Testis (tissue), 3 donors: ENCODE results near the gene ADM5. TPM values are rescaled to one million over a fixed set of nuclear protein-coding genes. Genes with fewer than 3 reads are reported as not detected.

ENCODE experiments used
- DNase-seq: peaks from one replicate; pipeline ENCODE4 v3.0.0-alpha.2; 2019
- H3K27ac ChIP-seq, 2 donors: fragments of 200-600 bp; sonication (generic); one replicate each; pipeline ENCODE4 v1.5.1; 2019
- H3K27me3 ChIP-seq: fragments of 200-600 bp; sonication (generic); one replicate; pipeline ENCODE4 v1.5.1; 2019
- H3K36me3 ChIP-seq: fragments of 200-600 bp; sonication (generic); one replicate; pipeline ENCODE4 v1.5.1; 2017; ENCODE audit warnings: low read depth; ENCODE audit errors: missing control alignments
- H3K4me1 ChIP-seq: fragments of 200-600 bp; sonication (generic); one replicate; pipeline ENCODE4 v1.5.1; 2019
- H3K4me3 ChIP-seq, 2 donors: fragments of 200-600 bp; sonication (generic); one replicate each; pipeline ENCODE4 v1.5.1; 2017 to 2019
- H3K9me3 ChIP-seq: fragments of 200-600 bp; sonication (generic); one replicate; pipeline ENCODE4 v1.5.1; 2017
- CTCF ChIP-seq, 3 experiments: fragments of 450-650 bp in 2 of 3; fragments of 200-600 bp in 1 of 3; sonication (generic) in 1 of 3; IDR thresholded peaks; one replicate each; pipeline ENCODE4 v1.5.1; 2016 to 2019; ENCODE audit warnings: antibody characterized with exemption in 3 of 3, mild to moderate bottlenecking in 2 of 3, moderate library complexity in 1 of 3
- POLR2A ChIP-seq: fragments of 450-650 bp; IDR thresholded peaks from one replicate; pipeline ENCODE4 v1.6.1; 2017; ENCODE audit warnings: antibody characterized with exemption, mild to moderate bottlenecking, moderate library complexity
- WGBS, 2 donors: methylation state at CpG; one replicate each; pipeline ENCODE4 v1.1.5; 2018; 5-methylcytosine and 5-hydroxymethylcytosine counted together
- intact Hi-C: fragments of 100-400 bp; cut with DNase I; formaldehyde crosslinking; loops from one replicate; pipeline ENCODE4 v1.15.1; 2023; ENCODE audit warnings: low total_unique reads
- polyA plus RNA-seq: library from polyadenylated mRNA; stranded (reverse); fragments of 350-450 nt; fragmentation: Illumina TruSeq; extraction: RNeasy Lipid Tissue Mini Kit (QIAGEN cat#74804); gene quantifications from one replicate; pipeline ENCODE4 v1.2.3, GENCODE V29; 2014; ENCODE audit warnings: low read depth, low replicate concordance; ENCODE audit not compliant: insufficient read depth
- total RNA-seq, 2 donors: library from RNA; depleted of rRNA; stranded (reverse); fragments of >200 nt; gene quantifications; one replicate each; pipeline ENCODE4 v1.2.3, GENCODE V29; 2016

Gene ADM5
- total and polyA plus RNA-seq, 3 donors from 2014 or later, result 2.2 to 5.0 (median 2.9) TPM

- TF ChIP-seq CTCF (IDR thresholded peaks at IDR 0.05) (no peak), POLR2A (no peak)
- Histone ChIP-seq H3K36me3 (no peaks in the 10 kb centered on the region), H3K27ac (no peak overlapping the region), H3K4me1 (peaks cover 8% of the 10 kb centered on the region), H3K4me3 (peak overlapping the region in 1 of 2 donors; percentile 26), H3K27me3 (no peaks in the 10 kb centered on the region), H3K9me3 (no peaks in the 10 kb centered on the region)
- intact Hi-C loops, result no loop called here
- DNase-seq, result no peak
- WGBS, 2 donors, result 84 to 94% methylated on average over 78 to 89 of the region's 110 CpGs
Observed at GRCh38 chr19:49651820-49652550, 37.4 kb upstream of the ADM5 start.

- H3K36me3 ChIP-seq, result no peaks in the 10 kb centered on the region
- no peaks in the 10 kb centered on the region for H3K27me3 ChIP-seq
- no peak for DNase-seq
- no peak overlapping the region for H3K27ac ChIP-seq
- H3K4me3 ChIP-seq, result peak overlapping the region in 1 of 2 donors; percentile 26
- intact Hi-C loops, result no loop called here
- TF ChIP-seq POLR2A, result no peak
- no peak for TF ChIP-seq CTCF (IDR thresholded peaks at IDR 0.05)
- no peaks in the 10 kb centered on the region for H3K9me3 ChIP-seq
- H3K4me1 ChIP-seq, result peaks cover 5% of the 10 kb centered on the region
- WGBS, 2 donors, result 75 to 82% methylated on average over 30 to 58 of the region's 58 CpGs
Observed at GRCh38 chr19:49652551-49653465, 36.6 kb upstream of the ADM5 start.

- H3K36me3 ChIP-seq, result no peaks in the 10 kb centered on the region
- TF ChIP-seq CTCF (IDR thresholded peaks at IDR 0.05) (no peak), POLR2A (no peak)
- DNase-seq, result no peak
- intact Hi-C loops, result no loop called here
- WGBS, 2 donors, result 79 to 84% methylated on average over 8 to 11 of the region's 13 CpGs
- H3K27me3 ChIP-seq, result no peaks in the 10 kb centered on the region
- no peak overlapping the region for H3K4me3 ChIP-seq
- H3K9me3 ChIP-seq, result no peaks in the 10 kb centered on the region
- H3K4me1 ChIP-seq, result peaks cover 5% of the 10 kb centered on the region
- H3K27ac ChIP-seq, result no peak overlapping the region
Observed at GRCh38 chr19:49653466-49653806, 36.0 kb upstream of the ADM5 start.

GRCh38 chr19:49654581-49654980, 34.8 kb upstream of the ADM5 start:
- no peak for DNase-seq
- H3K27ac ChIP-seq, result no peak overlapping the region
- no peaks in the 10 kb centered on the region for H3K36me3 ChIP-seq
- WGBS, 2 donors, result 78 to 91% methylated on average over 10 of the region's 10 CpGs
- H3K9me3 ChIP-seq, result no peaks in the 10 kb centered on the region
- intact Hi-C loops, result no loop called here
- TF ChIP-seq POLR2A (no peak), CTCF (IDR thresholded peaks at IDR 0.05) (no peak)
- peaks cover 5% of the 10 kb centered on the region for H3K4me1 ChIP-seq
- no peak overlapping the region for H3K4me3 ChIP-seq
- H3K27me3 ChIP-seq, result no peaks in the 10 kb centered on the region
